Suprapubic skin (tissue), 4 donors: Measurements from ENCODE around the gene SLC25A33. TPM values are rescaled to one million over a fixed set of nuclear protein-coding genes. Genes with fewer than 3 reads are reported as not detected.

Experiments used
- DNase-seq, 2 donors: peaks; one replicate each; pipeline ENCODE4 v3.0.0-alpha.2; 2019; ENCODE audit warnings: low spot score in 2 of 2
- H3K27ac ChIP-seq: fragments of 200-600 bp; sonication (generic); one replicate; pipeline ENCODE4 v1.5.1; 2019
- H3K27me3 ChIP-seq: fragments of 200-600 bp; sonication (generic); one replicate; pipeline ENCODE4 v1.5.1; 2019
- H3K36me3 ChIP-seq: fragments of 200-600 bp; sonication (generic); one replicate; pipeline ENCODE4 v1.5.1; 2019
- H3K4me1 ChIP-seq: fragments of 200-600 bp; sonication (generic); one replicate; pipeline ENCODE4 v1.5.1; 2019
- H3K4me3 ChIP-seq: fragments of 200-600 bp; sonication (generic); one replicate; pipeline ENCODE4 v1.5.1; 2019; ENCODE audit warnings: mild to moderate bottlenecking
- H3K9me3 ChIP-seq: fragments of 200-600 bp; sonication (generic); one replicate; pipeline ENCODE4 v1.5.1; 2019
- CTCF ChIP-seq, 2 donors: fragments of 200-600 bp in 1 of 2; fragments of 450-650 bp in 1 of 2; sonication (generic) in 1 of 2; IDR thresholded peaks; one replicate each; pipeline ENCODE4 v1.5.1; 2016 to 2019; ENCODE audit warnings: antibody characterized with exemption in 2 of 2, mild to moderate bottlenecking in 1 of 2, moderate library complexity in 1 of 2
- EP300 ChIP-seq: sonication (generic); formaldehyde crosslinking; IDR thresholded peaks from one replicate; pipeline ENCODE4 v1.6.1; 2017; ENCODE audit warnings: antibody characterized with exemption
- POLR2A ChIP-seq, 2 donors: fragments of 450-650 bp; IDR thresholded peaks; one replicate each; pipeline ENCODE4 v1.6.1; 2017; ENCODE audit warnings: antibody characterized with exemption in 2 of 2, mild to moderate bottlenecking in 2 of 2, moderate library complexity in 2 of 2
- POLR2AphosphoS5 ChIP-seq, 3 donors: sonication (generic); formaldehyde crosslinking; IDR thresholded peaks; one replicate each; pipeline ENCODE4 v1.6.1; 2017; ENCODE audit warnings: antibody characterized with exemption in 3 of 3
- WGBS: methylation state at CpG from one replicate; pipeline ENCODE4 v1.1.5; 2018; 5-methylcytosine and 5-hydroxymethylcytosine counted together
- total RNA-seq, 4 donors: library from RNA; depleted of rRNA; stranded (reverse); fragments of >200 nt; gene quantifications; one replicate each; pipeline ENCODE4 v1.1.0, GENCODE V29; 2016

SLC25A33 gene
- total RNA-seq, 4 donors from 2014 or later = 2.3 to 9.7 (median 5.3) TPM

GRCh38 chr1:9495854-9496374 lies 43.4 kb upstream of the SLC25A33 start:
- TF ChIP-seq POLR2AphosphoS5 (IDR thresholded peaks at IDR 0.05) = no peak
- TF ChIP-seq EP300 = no peak
- no peak for TF ChIP-seq CTCF (IDR thresholded peaks at IDR 0.05)
- TF ChIP-seq POLR2A (IDR thresholded peaks at IDR 0.05) = no peak
- H3K4me1 ChIP-seq = peaks cover 9% of the 10 kb centered on the region
- no peaks in the 10 kb centered on the region for H3K36me3 ChIP-seq
- no peak overlapping the region for H3K27ac ChIP-seq
- peaks cover 8% of the 10 kb centered on the region for H3K27me3 ChIP-seq
- DNase-seq = no peak
- WGBS = 93% methylated on average over 8 of the region's 8 CpGs
- no peak overlapping the region for H3K4me3 ChIP-seq
- no peaks in the 10 kb centered on the region for H3K9me3 ChIP-seq

GRCh38 chr1:9500756-9501754 lies 38.2 kb upstream of the SLC25A33 start:
- 85% methylated on average over 15 of the region's 17 CpGs for WGBS

GRCh38 chr1:9503001-9503675 lies 36.1 kb upstream of the SLC25A33 start:
- Histone ChIP-seq H3K27me3 (no peaks in the 10 kb centered on the region), H3K4me3 (no peak overlapping the region), H3K9me3 (no peaks in the 10 kb centered on the region), H3K27ac (no peak overlapping the region), H3K36me3 (no peaks in the 10 kb centered on the region), H3K4me1 (no peaks in the 10 kb centered on the region)
- DNase-seq = no peak
- TF ChIP-seq EP300 = no peak
- no peak for TF ChIP-seq POLR2AphosphoS5 (IDR thresholded peaks at IDR 0.05)
- TF ChIP-seq POLR2A (IDR thresholded peaks at IDR 0.05) = no peak
- no peak for TF ChIP-seq CTCF (IDR thresholded peaks at IDR 0.05)
- 75% methylated on average over 18 of the region's 18 CpGs for WGBS

More at GRCh38 chr1:9500756-9501754, 38.2 kb upstream of the SLC25A33 start:
- no peaks in the 10 kb centered on the region for H3K9me3 ChIP-seq
- no peak overlapping the region for H3K27ac ChIP-seq
- DNase-seq = no peak
- no peaks in the 10 kb centered on the region for H3K4me1 ChIP-seq
- H3K36me3 ChIP-seq = no peaks in the 10 kb centered on the region
- H3K4me3 ChIP-seq = no peak overlapping the region
- no peaks in the 10 kb centered on the region for H3K27me3 ChIP-seq
- no peak for TF ChIP-seq CTCF (IDR thresholded peaks at IDR 0.05)
- no peak for TF ChIP-seq POLR2AphosphoS5 (IDR thresholded peaks at IDR 0.05)
- TF ChIP-seq POLR2A (IDR thresholded peaks at IDR 0.05) = no peak
- no peak for TF ChIP-seq EP300

GRCh38 chr1:9505143-9505542 lies 34.1 kb upstream of the SLC25A33 start:
- H3K27me3 ChIP-seq = no peaks in the 10 kb centered on the region
- no peak overlapping the region for H3K27ac ChIP-seq
- no peaks in the 10 kb centered on the region for H3K4me1 ChIP-seq
- DNase-seq = no peak
- no peak overlapping the region for H3K4me3 ChIP-seq
- no peaks in the 10 kb centered on the region for H3K36me3 ChIP-seq
- no peaks in the 10 kb centered on the region for H3K9me3 ChIP-seq
- TF ChIP-seq POLR2AphosphoS5 (IDR thresholded peaks at IDR 0.05) = no peak
- TF ChIP-seq POLR2A (IDR thresholded peaks at IDR 0.05) = no peak
- no peak for TF ChIP-seq CTCF (IDR thresholded peaks at IDR 0.05)
- no peak for TF ChIP-seq EP300
- 79% methylated on average over 7 of the region's 8 CpGs for WGBS

GRCh38 chr1:9506901-9507300 lies 32.4 kb upstream of the SLC25A33 start:
- TF ChIP-seq CTCF (IDR thresholded peaks at IDR 0.05) = no peak
- TF ChIP-seq POLR2A (IDR thresholded peaks at IDR 0.05) = no peak
- no peak for TF ChIP-seq EP300
- no peak for TF ChIP-seq POLR2AphosphoS5 (IDR thresholded peaks at IDR 0.05)
- H3K27me3 ChIP-seq = no peaks in the 10 kb centered on the region
- H3K4me3 ChIP-seq = no peak overlapping the region
- no peak for DNase-seq
- H3K9me3 ChIP-seq = no peaks in the 10 kb centered on the region
- H3K36me3 ChIP-seq = no peaks in the 10 kb centered on the region
- H3K27ac ChIP-seq = no peak overlapping the region
- WGBS = 87% methylated on average over 8 of the region's 8 CpGs
- no peaks in the 10 kb centered on the region for H3K4me1 ChIP-seq
